Brain microvascular endothelial cell (primary cell): ENCODE results near the gene SERINC5.
A peak's percentile ranks its signal among the peaks of the same experiment; 100 is the strongest.

Source experiments
- DNase-seq: peaks from one replicate; pipeline ENCODE4 v3.0.0-alpha.2; 2020
- H3K27ac ChIP-seq: fragments of 250-450 bp; sonication (Bioruptor Pico); 2 replicates; pipeline ENCODE4 v1.5.1; 2020; ENCODE audit warnings: mild to moderate bottlenecking, moderate library complexity
- H3K27me3 ChIP-seq: fragments of 250-450 bp; sonication (Bioruptor Pico); replicated peaks from 2 replicates; pipeline ENCODE4 v1.5.1; 2020; ENCODE audit warnings: mild to moderate bottlenecking
- H3K36me3 ChIP-seq: fragments of 250-450 bp; sonication (Bioruptor Pico); replicated peaks from 2 replicates; pipeline ENCODE4 v1.5.1; 2020; ENCODE audit warnings: mild to moderate bottlenecking
- H3K4me3 ChIP-seq: 2 replicates; pipeline ENCODE4 v1.5.1; 2011; ENCODE audit warnings: low read depth, mild to moderate bottlenecking, control low read depth, low read length, moderate library complexity
- in situ Hi-C: cut with HindIII; loops from 2 replicates; pipeline ENCODE4 v1.10.0; 2017; ENCODE audit warnings: low sequenced_read_pairs, low pct_ligation_motif_present
- TF ChIP-seq, protein P1 (sequence below): IDR thresholded peaks from 2 replicates; pipeline ENCODE4 v1.5.1; 2011; ENCODE audit warnings: low read depth, mild to moderate bottlenecking, moderate library complexity, low read length, control low read depth, inconsistent platforms; ENCODE audit errors: missing control alignments

SERINC5 gene

DNA sequence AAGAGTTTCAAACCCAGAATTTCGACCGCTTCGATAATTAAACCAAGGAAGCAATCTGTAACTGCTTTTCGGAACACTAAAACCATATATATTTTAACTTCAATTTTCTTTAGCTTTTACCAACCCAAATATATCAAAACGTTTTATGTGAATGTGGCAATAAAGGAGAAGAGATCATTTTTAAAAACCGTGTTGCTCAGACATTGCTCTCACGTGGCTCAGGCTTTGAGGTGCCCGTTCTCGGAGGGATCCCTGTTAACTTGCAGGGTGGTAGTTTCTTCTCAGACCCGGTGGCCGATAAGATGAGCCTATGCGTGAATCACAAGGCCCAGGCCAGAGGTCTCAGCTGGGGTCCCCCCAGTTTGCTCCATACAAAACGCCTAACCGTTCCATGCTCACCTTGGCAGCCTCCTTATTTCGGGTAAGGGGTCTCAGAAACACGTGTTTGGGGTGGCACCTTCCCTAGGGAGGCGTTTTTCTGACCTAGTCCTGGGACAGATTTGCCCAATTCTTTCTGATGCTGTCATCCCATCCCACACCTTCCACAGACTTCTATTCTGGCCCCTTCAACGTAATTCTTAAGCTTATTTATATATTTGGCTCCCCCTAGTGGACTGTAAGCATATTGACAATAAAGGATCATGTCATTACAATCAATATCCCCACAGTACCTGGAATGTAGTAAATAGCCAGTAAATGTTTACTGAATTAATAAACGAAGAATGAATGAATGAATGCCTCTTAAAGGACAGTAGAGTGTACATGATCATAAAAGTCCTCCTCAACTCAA lies 172.6 kb downstream of the SERINC5 start:
- peak overlapping the region; percentile 22 for H3K4me3 ChIP-seq
- H3K27me3 ChIP-seq = no peaks in the 10 kb centered on the region
- TF ChIP-seq, protein P1, sequence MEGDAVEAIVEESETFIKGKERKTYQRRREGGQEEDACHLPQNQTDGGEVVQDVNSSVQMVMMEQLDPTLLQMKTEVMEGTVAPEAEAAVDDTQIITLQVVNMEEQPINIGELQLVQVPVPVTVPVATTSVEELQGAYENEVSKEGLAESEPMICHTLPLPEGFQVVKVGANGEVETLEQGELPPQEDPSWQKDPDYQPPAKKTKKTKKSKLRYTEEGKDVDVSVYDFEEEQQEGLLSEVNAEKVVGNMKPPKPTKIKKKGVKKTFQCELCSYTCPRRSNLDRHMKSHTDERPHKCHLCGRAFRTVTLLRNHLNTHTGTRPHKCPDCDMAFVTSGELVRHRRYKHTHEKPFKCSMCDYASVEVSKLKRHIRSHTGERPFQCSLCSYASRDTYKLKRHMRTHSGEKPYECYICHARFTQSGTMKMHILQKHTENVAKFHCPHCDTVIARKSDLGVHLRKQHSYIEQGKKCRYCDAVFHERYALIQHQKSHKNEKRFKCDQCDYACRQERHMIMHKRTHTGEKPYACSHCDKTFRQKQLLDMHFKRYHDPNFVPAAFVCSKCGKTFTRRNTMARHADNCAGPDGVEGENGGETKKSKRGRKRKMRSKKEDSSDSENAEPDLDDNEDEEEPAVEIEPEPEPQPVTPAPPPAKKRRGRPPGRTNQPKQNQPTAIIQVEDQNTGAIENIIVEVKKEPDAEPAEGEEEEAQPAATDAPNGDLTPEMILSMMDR = peak; percentile 55
- H3K36me3 ChIP-seq = no peaks in the 10 kb centered on the region
- H3K27ac ChIP-seq = no peak overlapping the region
- peak; percentile 31 for DNase-seq
- in situ Hi-C loops = no loop called here

DNA sequence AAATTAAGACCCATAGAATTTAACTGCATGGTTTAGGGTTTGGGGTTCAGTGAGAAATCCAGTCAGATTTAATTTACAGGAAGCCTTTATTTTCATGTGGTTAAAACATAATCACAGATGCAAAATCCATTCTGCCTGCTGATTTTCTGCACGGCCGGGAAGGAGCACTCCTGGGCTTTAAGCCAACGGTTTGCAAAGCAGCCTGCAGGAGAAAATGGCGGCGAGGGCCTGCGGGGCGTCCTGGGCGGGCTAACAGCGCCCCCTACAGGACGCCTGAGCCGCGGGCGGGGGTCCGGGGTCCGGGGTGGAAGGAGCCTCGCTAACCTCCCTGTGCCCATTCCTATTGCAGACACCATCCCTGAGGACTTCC lies 173.1 kb downstream of the SERINC5 start:
- Histone ChIP-seq H3K27me3 (no peaks in the 10 kb centered on the region), H3K36me3 (no peaks in the 10 kb centered on the region), H3K27ac (no peak overlapping the region), H3K4me3 (no peak overlapping the region)
- peak; percentile 59 for DNase-seq
- in situ Hi-C loops = no loop called here
- TF ChIP-seq, protein P1 = peak; percentile 80

DNA sequence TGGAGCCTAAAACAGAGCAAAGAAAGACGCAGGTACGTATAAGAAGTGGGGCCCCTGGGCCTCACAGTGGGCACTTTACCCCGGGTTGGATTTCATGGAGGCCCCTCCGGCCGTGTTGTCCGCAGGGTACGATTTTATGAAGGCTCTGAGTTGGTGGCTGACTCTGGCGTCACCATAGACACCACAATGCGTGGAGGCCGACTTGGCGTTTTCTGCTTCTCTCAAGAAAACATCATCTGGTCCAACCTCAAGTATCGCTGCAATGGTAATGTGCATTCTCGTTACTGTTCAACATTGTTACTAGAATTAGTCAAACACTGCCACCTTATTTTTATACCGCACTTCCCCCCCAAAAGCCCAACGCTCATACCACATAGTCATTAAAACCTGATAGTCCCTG lies 173.6 kb downstream of the SERINC5 start:
- Histone ChIP-seq H3K4me3 (no peak overlapping the region), H3K36me3 (no peaks in the 10 kb centered on the region), H3K27me3 (no peaks in the 10 kb centered on the region), H3K27ac (no peak overlapping the region)
- in situ Hi-C loops = no loop called here
- no peak for DNase-seq
- TF ChIP-seq, protein P1 = no peak

DNA sequence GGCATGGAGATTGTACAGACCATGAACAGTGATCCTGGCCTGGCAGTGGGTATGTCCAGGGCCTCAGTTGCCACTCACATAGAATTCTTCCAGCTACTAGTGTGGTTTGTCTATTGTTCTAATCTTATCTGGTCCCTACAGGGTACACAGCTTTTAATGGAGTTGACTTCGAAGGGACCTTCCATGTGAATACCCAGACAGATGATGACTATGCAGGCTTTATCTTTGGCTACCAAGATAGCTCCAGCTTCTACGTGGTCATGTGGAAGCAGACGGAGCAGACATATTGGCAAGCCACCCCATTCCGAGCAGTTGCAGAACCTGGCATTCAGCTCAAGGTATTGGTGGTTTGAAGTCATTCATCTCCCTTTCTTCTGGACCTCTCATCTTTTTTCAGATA lies 176.9 kb downstream of the SERINC5 start:
- in situ Hi-C loops = no loop called here
- TF ChIP-seq, protein P1 = no peak
- no peak overlapping the region for H3K27ac ChIP-seq
- H3K4me3 ChIP-seq = no peak overlapping the region
- H3K36me3 ChIP-seq = no peaks in the 10 kb centered on the region
- no peak for DNase-seq
- H3K27me3 ChIP-seq = no peaks in the 10 kb centered on the region

DNA sequence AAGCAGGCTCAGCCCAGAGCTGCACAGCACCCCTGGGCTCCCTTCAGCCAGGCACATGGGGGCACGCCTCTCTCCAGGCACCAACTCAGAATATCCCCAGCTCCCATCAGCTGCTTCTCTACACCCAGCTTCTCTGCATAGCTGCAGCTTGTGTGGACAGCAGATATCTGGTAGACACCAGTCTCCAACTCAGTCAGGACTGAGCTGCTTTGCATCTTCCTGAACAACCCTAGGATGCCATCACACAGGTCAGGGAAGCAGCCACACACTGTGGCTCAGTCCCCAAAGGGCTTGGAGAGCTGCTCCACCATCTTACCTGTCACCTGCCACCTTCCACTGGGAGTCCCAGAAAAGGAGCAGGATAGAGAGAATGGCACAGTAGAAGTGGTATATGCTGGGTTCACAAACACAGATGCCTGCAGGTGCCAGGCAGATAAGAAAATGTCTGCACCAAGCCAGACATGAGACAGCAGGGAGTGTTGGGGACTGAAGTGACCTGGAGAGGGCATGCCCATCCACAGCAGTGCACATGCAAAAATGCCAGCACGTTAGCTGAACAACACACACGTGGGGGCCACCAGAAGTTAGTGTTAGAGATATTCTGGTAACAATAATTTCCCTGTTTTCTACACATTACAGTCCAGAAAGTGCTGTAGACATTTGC lies 178.7 kb downstream of the SERINC5 start:
- DNase-seq = no peak
- in situ Hi-C loops = no loop called here
- TF ChIP-seq, protein P1 = no peak

More for the DNA sequence above, 178.7 kb downstream of the SERINC5 start:
- H3K27me3 ChIP-seq = no peaks in the 10 kb centered on the region
- H3K27ac ChIP-seq = no peak overlapping the region
- H3K4me3 ChIP-seq = no peak overlapping the region
- no peaks in the 10 kb centered on the region for H3K36me3 ChIP-seq
